ENCODE results near the gene TASL. TPM values are rescaled to one million over a fixed set of nuclear protein-coding genes. Genes with fewer than 3 reads are reported as not detected.

The TASL gene
- total and polyA plus RNA-seq, 4 donors, result 0.33 to 3.5 (median 0.77) TPM

GRCh38 chrX:30521440-30522182 is 56.0 kb downstream of the TASL start (continued):
- TF ChIP-seq CTCF (IDR thresholded peaks at IDR 0.05; ENCODE audit: low read depth, low read length, missing input control), result no peak

- no peaks in the 10 kb centered on the region for H3K36me3 ChIP-seq (ENCODE audit: control insufficient read depth in 4 of 4, insufficient read depth in 3 of 4, low read depth in 1 of 4, low read length in 3 of 4)
- 49% methylated on average over 3 of the region's 3 CpGs for WGBS
- no peaks in the 10 kb centered on the region for H3K9me3 ChIP-seq (ENCODE audit: control insufficient read depth in 4 of 4, low read length in 3 of 4)
- TF ChIP-seq NR2F2 (IDR thresholded peaks at IDR 0.05) (no peak), CTCF (IDR thresholded peaks at IDR 0.05; ENCODE audit: low read depth, low read length, missing input control) (peak; percentile 38), RAD21 (IDR thresholded peaks at IDR 0.05) (peak in 1 of 2 donors; percentile 51), FOXA1 (IDR thresholded peaks at IDR 0.05) (no peak), TAF1 (conservative IDR thresholded peaks at IDR 0.05) (no peak), FOXA2 (IDR thresholded peaks at IDR 0.05) (no peak)
- no peaks in the 10 kb centered on the region for H3K4me1 ChIP-seq (ENCODE audit: control insufficient read depth in 4 of 4, insufficient read depth in 4 of 4, low read length in 3 of 4)
- no peak overlapping the region for H3K27ac ChIP-seq (ENCODE audit: low read depth in 1 of 2, low read length in 2 of 2)
- H3K9ac ChIP-seq (ENCODE audit: low read depth in 1 of 2, low read length in 2 of 2), result no peak overlapping the region
- no peaks in the 10 kb centered on the region for H3K27me3 ChIP-seq (ENCODE audit: control insufficient read depth in 4 of 4, insufficient read depth in 4 of 4, low read length in 3 of 4)
- DNase-seq (ENCODE audit: low spot score), result no peak
- H3K4me3 ChIP-seq (ENCODE audit: low read depth in 1 of 3, low read length in 3 of 3), result no peak overlapping the region
Observed at GRCh38 chrX:30513284-30513683, 64.3 kb downstream of the TASL start.

Small RNA genes within 50 kb of the gene (small RNA-seq; reads per million reads assigned to genes)
- gene CKS1BP6, result not detected

Other genes with a start within 250 kb of the TASL start
- 100 to 1,000 TPM in 1 of 2 donors, 10 to 100 TPM in 1; 27.9 to 145 TPM for gene GK, start 75.7 kb upstream of the TASL start, total RNA-seq
- gene GK, start 75.7 kb upstream of the TASL start, polyA plus RNA-seq, result 10 to 100 TPM; 44.0 to 44.1 TPM

Data from liver (tissue), 10 donors.